Measurements from ENCODE around the gene SLX9.

GRCh38 chr21:44957047-44957831 lies 17.4 kb downstream of the SLX9 start:
- TF ChIP-seq ZFX (IDR thresholded peaks at IDR 0.05; ENCODE audit: borderline replicate concordance) (no peak), CTCF (IDR thresholded peaks at IDR 0.05) (no peak)
